Suprapubic skin (tissue), 4 donors: ENCODE results near the gene ACOT11. TPM values are rescaled to one million over a fixed set of nuclear protein-coding genes. Genes with fewer than 3 reads are reported as not detected.
A peak's percentile ranks its signal among the peaks of the same experiment; 100 is the strongest.

Experiments
- DNase-seq, 2 donors: peaks; one replicate each; pipeline ENCODE4 v3.0.0-alpha.2; 2019; ENCODE audit warnings: low spot score in 2 of 2
- H3K27ac ChIP-seq: fragments of 200-600 bp; sonication (generic); one replicate; pipeline ENCODE4 v1.5.1; 2019
- H3K27me3 ChIP-seq: fragments of 200-600 bp; sonication (generic); one replicate; pipeline ENCODE4 v1.5.1; 2019
- H3K36me3 ChIP-seq: fragments of 200-600 bp; sonication (generic); one replicate; pipeline ENCODE4 v1.5.1; 2019
- H3K4me1 ChIP-seq: fragments of 200-600 bp; sonication (generic); one replicate; pipeline ENCODE4 v1.5.1; 2019
- H3K4me3 ChIP-seq: fragments of 200-600 bp; sonication (generic); one replicate; pipeline ENCODE4 v1.5.1; 2019; ENCODE audit warnings: mild to moderate bottlenecking
- H3K9me3 ChIP-seq: fragments of 200-600 bp; sonication (generic); one replicate; pipeline ENCODE4 v1.5.1; 2019
- EP300 ChIP-seq: sonication (generic); formaldehyde crosslinking; IDR thresholded peaks from one replicate; pipeline ENCODE4 v1.6.1; 2017; ENCODE audit warnings: antibody characterized with exemption
- POLR2A ChIP-seq, 2 donors: fragments of 450-650 bp; IDR thresholded peaks; one replicate each; pipeline ENCODE4 v1.6.1; 2017; ENCODE audit warnings: antibody characterized with exemption in 2 of 2, mild to moderate bottlenecking in 2 of 2, moderate library complexity in 2 of 2
- POLR2AphosphoS5 ChIP-seq, 3 donors: sonication (generic); formaldehyde crosslinking; IDR thresholded peaks; one replicate each; pipeline ENCODE4 v1.6.1; 2017; ENCODE audit warnings: antibody characterized with exemption in 3 of 3
- WGBS: methylation state at CpG from one replicate; pipeline ENCODE4 v1.1.5; 2018; 5-methylcytosine and 5-hydroxymethylcytosine counted together
- total RNA-seq, 4 donors: library from RNA; depleted of rRNA; stranded (reverse); fragments of >200 nt; gene quantifications; one replicate each; pipeline ENCODE4 v1.1.0, GENCODE V29; 2016
- TF ChIP-seq, protein P1 (sequence below), 2 donors: fragments of 200-600 bp in 1 of 2; fragments of 450-650 bp in 1 of 2; sonication (generic) in 1 of 2; IDR thresholded peaks; one replicate each; pipeline ENCODE4 v1.5.1; 2016 to 2019; ENCODE audit warnings: antibody characterized with exemption in 2 of 2, mild to moderate bottlenecking in 1 of 2, moderate library complexity in 1 of 2

The ACOT11 gene
- total RNA-seq, 4 donors from 2014 or later: 4.7 to 8.5 (median 6.9) TPM

DNA sequence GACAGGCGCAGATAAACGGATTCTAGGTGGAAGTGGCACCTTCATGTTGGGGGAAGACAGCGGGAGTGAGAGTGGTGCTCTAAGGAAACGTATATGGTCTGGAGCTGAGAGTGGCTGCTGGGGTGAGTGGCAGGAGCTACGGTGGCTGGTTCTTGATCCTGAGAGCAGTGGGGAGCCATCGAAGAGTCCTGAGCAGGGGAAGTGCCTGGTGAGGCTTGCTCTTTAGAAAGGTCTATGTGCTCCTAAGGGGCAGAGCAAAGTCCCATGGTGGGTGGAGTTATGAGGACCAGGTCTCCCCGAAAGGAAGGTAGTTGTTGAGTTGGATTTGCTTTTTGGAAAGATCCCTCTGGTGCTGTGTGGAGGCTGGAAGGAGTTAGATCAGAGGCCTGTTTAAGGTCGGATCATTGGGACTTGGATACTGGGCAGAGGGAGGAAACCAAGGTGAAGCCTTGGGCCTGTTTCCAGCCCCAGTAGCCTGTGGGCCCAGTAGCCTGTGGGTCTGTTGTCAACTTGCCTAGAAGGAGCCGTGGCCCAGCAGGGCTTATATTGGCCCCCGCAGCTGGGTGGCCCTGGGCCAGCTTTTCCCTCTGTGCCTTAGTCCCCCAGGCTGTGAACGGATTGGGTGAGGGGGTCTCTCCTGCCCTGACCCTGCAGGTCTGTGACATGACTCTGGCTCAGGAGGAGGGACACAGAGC is 33.0 kb downstream of the ACOT11 start:
- DNase-seq: no peak
- peak overlapping the region; percentile 16 for H3K27ac ChIP-seq
- no peaks in the 10 kb centered on the region for H3K27me3 ChIP-seq
- H3K4me1 ChIP-seq: peaks cover 24% of the 10 kb centered on the region
- H3K36me3 ChIP-seq: no peaks in the 10 kb centered on the region
- H3K4me3 ChIP-seq: no peak overlapping the region
- no peak for TF ChIP-seq EP300
- no peak for TF ChIP-seq POLR2A (IDR thresholded peaks at IDR 0.05)
- TF ChIP-seq POLR2AphosphoS5 (IDR thresholded peaks at IDR 0.05): no peak
- TF ChIP-seq, protein P1, sequence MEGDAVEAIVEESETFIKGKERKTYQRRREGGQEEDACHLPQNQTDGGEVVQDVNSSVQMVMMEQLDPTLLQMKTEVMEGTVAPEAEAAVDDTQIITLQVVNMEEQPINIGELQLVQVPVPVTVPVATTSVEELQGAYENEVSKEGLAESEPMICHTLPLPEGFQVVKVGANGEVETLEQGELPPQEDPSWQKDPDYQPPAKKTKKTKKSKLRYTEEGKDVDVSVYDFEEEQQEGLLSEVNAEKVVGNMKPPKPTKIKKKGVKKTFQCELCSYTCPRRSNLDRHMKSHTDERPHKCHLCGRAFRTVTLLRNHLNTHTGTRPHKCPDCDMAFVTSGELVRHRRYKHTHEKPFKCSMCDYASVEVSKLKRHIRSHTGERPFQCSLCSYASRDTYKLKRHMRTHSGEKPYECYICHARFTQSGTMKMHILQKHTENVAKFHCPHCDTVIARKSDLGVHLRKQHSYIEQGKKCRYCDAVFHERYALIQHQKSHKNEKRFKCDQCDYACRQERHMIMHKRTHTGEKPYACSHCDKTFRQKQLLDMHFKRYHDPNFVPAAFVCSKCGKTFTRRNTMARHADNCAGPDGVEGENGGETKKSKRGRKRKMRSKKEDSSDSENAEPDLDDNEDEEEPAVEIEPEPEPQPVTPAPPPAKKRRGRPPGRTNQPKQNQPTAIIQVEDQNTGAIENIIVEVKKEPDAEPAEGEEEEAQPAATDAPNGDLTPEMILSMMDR (IDR thresholded peaks at IDR 0.05): no peak
- WGBS: 86% methylated on average over 9 of the region's 11 CpGs
- H3K9me3 ChIP-seq: no peaks in the 10 kb centered on the region

DNA sequence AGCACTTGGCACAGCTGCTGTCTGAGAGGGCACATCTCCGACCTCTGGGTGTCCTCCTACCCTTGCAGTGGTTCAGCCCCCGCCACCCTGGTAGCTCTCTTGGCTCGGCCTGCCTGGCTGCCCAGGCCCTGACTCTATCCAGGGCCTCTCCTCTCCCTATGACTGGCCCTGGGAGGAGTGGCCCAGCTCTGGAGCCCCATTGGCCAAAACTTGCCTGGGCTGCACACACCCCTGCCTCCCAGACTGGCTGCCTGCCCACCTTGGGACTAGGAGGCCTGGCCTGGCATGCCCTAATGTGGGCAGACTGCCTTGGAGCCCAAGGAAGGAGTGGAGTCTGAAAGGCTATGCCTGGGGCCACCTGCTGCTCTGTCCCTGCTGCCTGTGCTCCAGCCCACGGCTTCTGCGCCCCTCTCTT is 33.6 kb downstream of the ACOT11 start:
- H3K27ac ChIP-seq: peak overlapping the region; percentile 16
- peaks cover 24% of the 10 kb centered on the region for H3K4me1 ChIP-seq
- TF ChIP-seq EP300 (peak; percentile 28), POLR2A (IDR thresholded peaks at IDR 0.05) (no peak)
- H3K9me3 ChIP-seq: no peaks in the 10 kb centered on the region
- peak; percentile 81 to 89 for DNase-seq
- no peaks in the 10 kb centered on the region for H3K36me3 ChIP-seq
- no peak overlapping the region for H3K4me3 ChIP-seq
- WGBS: no CpG with 5 or more reads among the region's 5 CpGs
- H3K27me3 ChIP-seq: no peaks in the 10 kb centered on the region

DNA sequence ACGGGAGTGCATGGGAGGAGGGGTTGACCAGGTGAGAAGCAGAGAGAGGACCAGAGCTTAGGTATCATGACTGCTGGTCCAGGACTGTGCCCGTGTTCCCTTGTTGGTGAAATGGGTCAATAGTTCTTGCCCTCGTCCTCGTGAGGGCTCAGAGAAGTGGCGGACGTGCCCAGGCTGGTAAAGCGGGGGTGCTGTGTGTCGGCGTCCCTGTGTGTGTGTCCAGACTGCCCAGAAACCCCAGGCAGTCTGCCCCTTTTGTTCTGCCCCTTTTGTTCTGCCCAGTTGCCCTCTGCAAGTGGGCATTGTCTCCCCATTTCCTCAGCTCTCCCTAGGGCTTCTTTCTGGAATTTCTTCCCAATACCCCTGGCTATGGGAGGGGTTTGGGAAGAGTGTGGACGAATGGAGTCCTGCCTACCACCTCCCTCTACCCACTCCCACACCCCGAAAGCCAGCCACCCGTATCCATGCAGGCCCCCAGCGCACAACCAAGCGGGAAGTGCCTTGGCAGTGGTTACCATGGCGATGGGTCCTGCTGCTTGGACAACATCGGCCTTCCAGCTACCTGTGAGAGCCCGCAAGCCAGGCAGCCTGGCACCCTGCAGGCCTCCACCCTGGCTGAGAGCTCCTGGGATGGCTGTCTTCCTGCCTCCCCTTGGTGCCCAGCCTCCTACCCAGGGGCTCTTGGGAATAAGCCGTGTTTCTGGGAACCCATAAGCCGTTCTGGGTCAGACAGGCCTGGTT is 34.7 kb downstream of the ACOT11 start:
- Histone ChIP-seq H3K27me3 (no peaks in the 10 kb centered on the region), H3K36me3 (no peaks in the 10 kb centered on the region), H3K9me3 (no peaks in the 10 kb centered on the region), H3K4me3 (no peak overlapping the region), H3K4me1 (peaks cover 24% of the 10 kb centered on the region), H3K27ac (no peak overlapping the region)
- TF ChIP-seq EP300: no peak
- TF ChIP-seq, protein P1 (IDR thresholded peaks at IDR 0.05): no peak
- no peak for TF ChIP-seq POLR2A (IDR thresholded peaks at IDR 0.05)
- TF ChIP-seq POLR2AphosphoS5 (IDR thresholded peaks at IDR 0.05): no peak
- WGBS: 78% methylated on average over 17 of the region's 19 CpGs
- DNase-seq: no peak

DNA sequence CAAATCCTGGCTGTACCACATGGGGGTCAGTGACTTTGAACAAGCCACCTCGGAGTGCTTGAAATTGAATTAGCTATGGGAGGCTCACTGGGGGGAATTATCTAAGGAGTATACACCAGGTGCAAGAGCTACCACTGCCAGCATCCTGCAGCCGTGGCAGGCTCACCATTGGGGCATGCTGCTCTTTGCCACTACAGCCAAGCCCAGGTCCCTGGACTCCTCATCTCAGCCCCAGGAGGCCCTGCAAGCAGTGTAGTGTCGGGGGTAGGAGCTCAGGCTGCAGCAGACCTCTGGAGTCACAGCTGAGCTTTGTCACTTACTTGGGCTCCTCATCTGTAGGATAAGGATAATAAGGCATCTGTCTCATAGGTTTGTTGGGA is 35.3 kb downstream of the ACOT11 start:
- TF ChIP-seq, protein P1 (IDR thresholded peaks at IDR 0.05): no peak
- TF ChIP-seq EP300 (no peak), POLR2AphosphoS5 (IDR thresholded peaks at IDR 0.05) (no peak), POLR2A (IDR thresholded peaks at IDR 0.05) (no peak)
- Histone ChIP-seq H3K27ac (no peak overlapping the region), H3K4me1 (peaks cover 22% of the 10 kb centered on the region), H3K9me3 (no peaks in the 10 kb centered on the region), H3K27me3 (no peaks in the 10 kb centered on the region), H3K4me3 (no peak overlapping the region), H3K36me3 (no peaks in the 10 kb centered on the region)
- no peak for DNase-seq
- WGBS: 82% methylated on average over 3 of the region's 3 CpGs

DNA sequence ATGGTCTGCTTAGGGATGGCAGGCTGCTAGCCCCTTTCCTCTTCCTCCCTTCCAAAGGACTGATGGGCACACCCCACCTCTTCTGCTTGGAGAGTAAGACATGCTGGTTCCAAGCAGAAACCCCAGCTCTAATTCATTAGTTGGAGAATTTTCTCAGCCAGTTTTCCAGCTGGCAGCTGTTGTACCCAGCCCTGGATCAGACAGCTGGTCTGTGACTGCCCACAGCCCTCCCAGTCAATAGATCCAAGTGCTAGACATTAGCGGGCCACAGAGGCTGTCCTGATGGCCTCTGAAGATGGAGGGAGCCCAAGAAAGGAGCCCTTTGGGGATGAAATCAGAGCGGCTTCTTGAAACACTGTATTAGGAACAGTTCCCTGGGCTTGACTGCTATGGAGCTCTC is 35.8 kb downstream of the ACOT11 start:
- no peak for DNase-seq
- H3K4me1 ChIP-seq: peaks cover 19% of the 10 kb centered on the region
- no peak overlapping the region for H3K4me3 ChIP-seq
- WGBS: 71% methylated on average over 2 of the region's 2 CpGs
- TF ChIP-seq POLR2A (IDR thresholded peaks at IDR 0.05) (no peak), POLR2AphosphoS5 (IDR thresholded peaks at IDR 0.05) (no peak), EP300 (no peak)
- TF ChIP-seq, protein P1 (IDR thresholded peaks at IDR 0.05): no peak
- H3K36me3 ChIP-seq: no peaks in the 10 kb centered on the region
- H3K9me3 ChIP-seq: no peaks in the 10 kb centered on the region
- H3K27ac ChIP-seq: no peak overlapping the region
- no peaks in the 10 kb centered on the region for H3K27me3 ChIP-seq
